Non-pigmented ciliary epithelial cell (primary cell): ENCODE data around the gene OPRL1.

Experiments
- DNase-seq: peaks from one replicate; pipeline ENCODE4 v3.0.0-alpha.2; 2010; ENCODE audit warnings: low read depth

The OPRL1 gene

DNA sequence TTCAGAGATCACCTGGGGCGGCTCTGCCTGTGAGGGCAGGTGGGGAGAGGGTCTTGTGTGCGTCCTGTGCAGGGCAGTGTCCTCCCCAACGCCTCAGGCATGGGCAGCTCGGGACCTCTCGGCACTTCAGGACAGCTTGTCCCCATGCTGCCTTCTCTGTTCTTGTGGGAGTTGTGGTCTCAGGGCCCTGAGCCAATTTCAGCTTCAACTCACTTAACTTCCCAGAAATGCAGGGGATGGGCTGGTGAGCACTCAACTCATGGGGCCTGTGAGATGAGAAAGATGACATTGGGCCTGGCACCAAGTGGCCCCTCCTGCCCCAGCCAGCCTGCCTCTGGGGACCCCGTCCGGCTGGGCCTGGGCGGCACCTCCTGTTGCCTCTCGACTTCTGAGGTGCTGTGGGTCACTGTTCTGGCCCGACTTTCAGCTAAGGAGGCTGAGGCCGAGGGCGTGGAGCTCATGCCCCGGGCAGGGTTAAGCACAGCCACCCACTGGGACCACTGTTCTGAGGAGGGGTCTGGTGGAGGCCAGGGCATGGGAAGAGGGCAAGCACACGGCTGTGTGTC, 7.3 kb upstream of the OPRL1 start:
- no peak for DNase-seq

DNA sequence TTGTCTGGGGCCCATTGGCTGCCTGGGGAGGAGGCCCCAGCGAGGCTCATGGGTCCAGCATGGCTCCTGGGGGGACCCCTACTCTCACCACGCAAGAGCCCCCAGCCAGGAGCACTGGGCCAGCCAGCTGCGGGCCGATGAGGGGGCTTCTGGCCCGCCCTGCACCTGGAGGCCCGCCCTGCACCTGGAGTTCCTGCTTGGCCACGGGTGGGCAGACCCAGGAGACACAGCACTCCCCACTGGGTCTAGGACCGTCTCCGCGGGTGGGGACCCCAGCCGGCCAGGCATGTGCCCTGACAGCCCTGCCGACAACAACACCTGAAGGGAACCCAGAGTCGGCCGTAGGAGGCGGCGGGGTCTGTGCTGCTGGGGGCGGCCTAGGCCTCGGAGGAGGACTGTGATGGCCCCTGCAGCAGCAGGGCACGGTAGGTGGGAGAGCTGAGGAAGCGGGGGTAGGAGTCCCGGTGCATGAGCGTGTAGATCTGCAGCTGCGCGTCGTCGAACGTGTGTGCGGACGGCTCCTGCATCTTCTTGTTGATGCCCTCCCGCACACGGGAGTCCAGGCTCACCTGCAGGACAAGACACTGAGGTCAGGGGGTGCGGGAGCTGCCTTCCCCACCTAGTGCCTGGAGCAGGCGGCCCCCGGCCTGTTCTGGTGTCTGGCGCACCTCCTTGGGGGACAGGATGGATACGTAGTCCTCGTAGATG, 6.3 kb upstream of the OPRL1 start:
- no peak for DNase-seq

DNA sequence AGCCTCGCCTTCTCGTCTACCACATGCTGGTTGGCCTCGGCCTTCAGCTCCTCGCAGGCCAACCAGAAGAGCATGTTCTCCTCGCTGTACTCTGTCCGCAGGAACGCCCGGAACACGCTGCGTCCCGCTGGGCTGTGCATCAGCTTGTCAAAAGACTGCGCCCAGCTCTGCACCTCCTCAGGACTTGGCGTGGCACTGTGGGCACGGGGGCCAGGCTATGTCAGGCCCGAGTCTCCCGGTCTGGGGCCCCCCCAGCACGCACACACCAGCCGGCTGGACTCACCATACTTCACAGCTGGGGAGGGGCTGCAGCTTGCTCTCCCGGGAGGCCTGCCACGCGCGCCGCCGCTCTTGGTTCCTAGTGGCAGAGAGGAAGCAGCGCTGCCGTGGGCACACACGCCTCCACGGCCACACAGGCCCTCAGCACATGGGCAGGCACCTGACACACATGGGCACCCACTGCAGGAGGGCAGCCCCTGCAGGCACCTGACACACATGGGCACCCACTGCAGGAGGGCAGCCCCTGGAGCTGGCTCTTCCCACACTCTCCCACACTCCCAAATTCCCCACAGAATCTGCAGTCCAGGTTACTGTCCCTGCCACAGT, 5.6 kb upstream of the OPRL1 start:
- DNase-seq = no peak

DNA sequence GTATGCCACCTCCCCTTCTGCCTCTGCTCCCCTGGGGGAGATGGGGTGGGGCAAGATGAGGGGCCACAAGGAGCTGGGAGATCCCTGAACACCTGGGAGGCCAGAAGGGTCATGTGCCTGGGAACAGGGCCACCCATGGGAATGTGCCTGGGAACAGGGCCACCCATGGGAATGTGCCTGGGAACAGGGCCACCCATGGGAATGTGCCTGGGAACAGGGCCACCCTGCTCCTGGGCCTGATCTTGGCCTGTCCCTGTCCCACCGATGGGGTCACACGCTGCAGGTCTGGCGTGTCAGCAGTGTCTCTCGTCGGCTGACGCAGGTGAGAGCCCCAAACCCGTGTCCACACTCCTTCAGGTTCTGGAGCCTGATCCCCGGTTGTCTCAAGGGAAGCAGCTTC, 4.9 kb upstream of the OPRL1 start:
- DNase-seq = no peak

DNA sequence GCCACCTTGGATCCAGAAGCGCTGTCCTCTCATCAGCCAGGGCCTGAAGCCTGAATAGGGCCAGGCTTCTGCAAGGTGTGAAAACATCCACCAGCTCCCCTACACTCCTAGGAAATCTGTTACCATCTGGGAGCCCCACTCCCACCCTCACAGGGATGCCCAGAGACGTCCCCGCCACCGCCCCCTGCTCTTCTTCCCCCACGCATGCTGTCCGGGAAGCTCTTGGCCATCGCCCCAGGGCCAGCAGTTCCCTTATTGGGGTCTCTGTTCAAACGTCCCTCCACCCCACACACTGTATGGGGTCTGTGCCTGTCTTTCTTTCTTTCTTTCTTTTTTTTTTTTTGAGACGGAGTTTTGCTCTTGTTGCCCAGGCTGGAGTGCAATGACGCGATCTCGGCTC, 4.3 kb upstream of the OPRL1 start:
- no peak for DNase-seq

DNA sequence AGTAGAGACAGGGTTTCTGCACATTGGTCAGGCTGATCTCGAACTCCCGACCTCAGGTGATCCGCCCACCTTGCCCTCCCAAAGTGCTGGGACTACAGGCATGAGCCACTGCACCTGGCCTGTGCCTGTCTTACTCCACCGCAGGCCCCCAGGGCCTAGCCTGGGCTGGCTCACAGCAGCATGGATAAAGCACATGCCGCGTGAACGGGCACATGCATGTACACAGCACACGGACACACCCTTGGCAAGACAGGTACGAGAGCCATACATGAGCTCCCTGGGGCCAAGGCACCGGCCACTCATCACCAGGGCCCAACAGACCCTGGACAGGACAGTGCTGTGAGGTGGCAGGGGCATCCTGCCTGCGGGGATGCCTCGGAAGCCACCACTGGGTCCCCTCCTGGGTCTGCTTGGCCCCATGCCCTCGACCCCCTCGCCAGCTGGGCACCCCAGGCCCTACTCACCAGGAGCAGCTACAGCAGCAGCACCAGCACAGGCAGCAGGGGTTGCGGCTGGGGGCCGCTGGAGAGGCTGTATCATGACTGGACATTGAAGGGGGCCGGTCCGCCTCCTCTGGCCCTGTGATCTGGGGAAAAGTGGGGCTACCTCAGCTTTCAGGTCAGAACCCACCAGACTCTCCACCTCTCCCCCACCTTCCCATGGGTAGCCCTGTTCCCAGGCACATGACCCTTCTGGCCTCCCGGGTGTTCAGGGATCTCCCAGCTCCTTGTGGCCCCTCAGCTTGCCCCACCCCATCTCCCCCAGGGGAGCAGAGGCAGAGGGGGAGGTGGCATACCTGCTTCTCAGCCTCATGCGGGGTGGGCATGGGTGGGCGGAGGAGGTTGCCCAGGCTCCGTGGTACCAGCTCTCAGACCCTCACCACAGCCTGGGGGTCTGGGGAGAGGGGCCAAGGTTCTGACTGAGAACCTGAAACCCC, 3.6 kb upstream of the OPRL1 start:
- no peak for DNase-seq

DNA sequence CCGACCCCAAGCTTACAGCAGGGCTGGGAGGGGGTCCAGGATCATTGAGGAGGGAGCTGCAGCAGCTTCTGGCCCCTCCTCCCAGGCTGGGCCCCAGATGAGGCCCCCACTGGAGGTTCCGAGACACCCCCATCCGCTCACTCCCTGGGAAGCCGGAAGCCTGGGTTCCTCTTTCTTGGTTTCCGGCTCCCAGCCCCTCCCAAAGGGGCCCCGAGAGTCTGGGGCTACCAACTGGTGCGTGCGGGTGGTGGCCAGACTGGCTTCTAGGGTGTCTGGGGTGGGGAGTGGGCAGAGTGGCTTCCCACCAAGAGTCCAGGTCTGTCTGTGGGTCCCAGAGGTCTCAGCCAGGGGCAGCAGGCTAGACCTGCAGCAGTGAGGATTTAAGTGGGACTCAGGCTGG, 2.8 kb upstream of the OPRL1 start:
- no peak for DNase-seq

DNA sequence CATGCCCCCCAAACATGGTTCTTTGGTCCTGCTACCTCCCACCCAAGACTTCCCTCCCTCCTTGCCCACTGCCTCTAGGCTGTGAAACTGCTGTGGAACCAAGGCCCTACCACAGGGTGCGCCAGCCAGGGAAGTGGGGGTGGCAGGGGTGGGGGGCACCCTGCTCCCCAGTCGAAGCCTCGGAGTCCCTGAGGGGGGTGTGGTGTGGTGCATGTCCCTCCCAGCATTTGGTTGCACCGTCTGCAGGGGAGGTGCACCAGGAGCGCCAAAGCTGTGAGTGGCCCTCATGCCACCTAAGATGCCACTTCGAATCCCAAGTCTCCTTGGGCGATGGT, 2.4 kb upstream of the OPRL1 start:
- DNase-seq = no peak

DNA sequence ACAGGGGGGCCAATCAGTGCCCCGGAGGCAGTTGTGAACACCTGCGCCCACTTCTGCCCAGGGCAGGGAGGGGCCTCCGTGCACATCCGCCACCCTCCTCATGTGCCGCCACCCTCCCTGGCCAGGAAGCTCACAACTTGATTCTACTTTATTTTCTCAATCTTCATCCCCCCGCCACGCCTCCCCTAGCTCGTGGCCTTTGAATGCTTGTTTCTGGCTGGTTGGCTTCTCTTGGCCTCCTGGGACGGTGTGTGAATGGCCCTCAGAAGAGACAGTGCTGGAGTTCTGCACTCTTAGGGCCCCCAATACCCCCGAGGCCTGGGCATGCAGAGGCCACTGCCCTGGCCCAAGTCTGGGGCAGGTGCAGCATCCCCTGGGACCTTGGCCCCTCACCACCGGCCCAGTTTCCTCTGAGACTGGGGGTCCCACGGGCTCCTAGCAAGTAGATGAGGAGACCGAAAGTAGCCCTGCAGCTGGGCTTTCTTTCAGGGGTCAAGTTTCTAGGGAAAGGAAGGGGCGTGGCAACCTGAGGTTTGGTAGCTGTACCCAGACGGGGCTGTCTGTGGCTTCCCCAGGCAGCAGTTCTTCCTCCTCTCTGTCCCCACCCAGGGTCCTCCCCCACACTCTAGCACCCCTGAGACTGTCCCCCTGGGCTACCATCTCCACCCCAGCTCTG, 1.9 kb upstream of the OPRL1 start:
- DNase-seq = no peak

DNA sequence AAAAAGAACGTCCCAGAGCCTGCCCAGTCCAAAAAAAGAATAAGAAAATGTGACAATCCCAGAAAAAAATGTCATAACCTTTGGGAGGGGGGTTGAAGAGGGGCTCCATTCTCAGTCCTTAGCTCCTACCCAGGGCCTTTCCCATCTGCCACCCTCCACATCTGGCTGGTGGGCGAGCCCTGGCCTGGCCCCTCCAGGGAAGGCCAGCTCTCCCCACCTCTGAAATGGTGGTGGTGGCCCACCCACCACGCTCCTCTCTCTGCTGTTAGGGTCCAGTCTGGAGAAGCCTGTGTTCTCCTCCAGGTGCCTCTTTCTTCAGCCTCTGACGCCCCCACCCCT, 979 bp upstream of the OPRL1 start:
- no peak for DNase-seq

DNA sequence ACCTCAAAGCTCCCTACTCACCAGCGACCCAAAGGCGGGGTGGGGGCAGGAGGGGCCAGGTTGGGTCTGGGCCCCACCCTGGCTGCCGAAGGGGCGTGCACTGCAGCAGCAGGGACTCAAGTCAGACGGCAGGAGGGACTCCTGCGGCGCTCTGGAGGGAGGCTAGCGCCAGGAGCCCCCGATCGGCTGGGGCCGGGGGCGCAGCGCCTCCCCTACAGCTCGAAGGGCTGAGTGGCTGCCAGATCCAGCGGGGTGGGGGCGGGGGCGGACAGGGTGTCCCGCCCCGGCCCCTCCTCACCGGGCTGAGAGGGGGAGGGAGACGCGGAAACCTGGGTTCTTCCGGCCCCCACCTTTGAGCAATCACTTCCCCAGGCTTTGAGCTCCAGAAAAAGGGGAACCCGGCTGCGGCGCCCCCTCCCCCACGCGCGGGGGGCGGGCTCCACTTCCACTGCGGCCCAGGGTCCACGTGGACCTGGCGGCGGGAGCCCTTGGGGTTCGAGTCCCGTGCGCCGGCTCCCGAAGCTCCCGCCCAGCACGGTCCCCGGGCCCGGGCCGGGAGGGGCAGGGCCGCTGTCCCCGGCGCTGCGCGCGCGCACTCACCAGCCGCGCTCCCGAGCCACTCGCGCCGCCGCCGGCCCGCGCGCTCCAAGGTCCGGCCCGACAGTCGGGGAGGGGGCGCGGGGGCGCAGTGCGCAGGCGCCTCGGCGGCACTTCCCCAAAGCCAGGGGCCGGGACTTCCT, 439 bp upstream of the OPRL1 start, which contains the start of gene RGS19:
RGS19 (minus strand) TSS at position 246 of the 740 bp plus-strand sequence. CDS start 2,632 bp downstream, outside the sequence.
- DNase-seq = no peak

DNA sequence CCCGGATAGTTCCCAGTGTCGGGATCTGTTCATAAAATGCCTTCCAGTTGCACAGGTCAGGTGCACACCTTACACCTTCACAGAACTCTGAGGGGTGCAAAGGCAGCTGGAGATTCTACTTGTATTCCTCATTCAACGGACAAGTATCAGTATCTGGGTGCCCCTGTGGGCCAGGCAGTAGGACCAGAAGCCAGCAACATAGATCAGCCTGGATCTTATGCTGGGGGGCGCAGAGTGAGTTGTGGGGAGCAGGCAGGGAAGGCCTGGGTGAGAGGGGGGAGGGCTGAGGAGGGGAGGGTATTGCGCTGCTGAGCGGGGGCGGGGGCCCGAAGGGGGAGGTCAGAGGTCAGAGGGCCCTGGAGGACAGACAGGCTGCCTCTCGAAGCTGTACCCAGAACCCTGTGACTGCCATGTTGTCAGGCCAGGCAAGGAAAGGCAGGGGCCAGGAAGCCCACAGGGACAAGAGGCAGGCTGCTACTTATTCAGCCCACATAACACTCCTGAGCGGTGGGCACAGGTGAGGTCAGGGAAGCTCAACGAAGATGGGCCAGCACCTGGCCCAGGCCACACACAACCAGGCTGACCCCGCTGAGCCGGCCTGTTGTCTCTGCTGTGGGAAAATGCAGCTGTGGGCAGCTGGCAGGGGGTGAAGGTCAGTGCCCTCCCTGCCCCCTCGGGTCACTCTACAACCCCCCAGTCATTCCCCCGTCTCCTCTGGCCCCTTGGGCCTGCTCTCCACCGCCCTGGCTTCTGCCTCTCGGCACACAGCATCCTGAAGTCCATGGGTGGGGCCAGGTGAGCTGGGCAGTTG, 1.1 kb downstream of the OPRL1 start:
- no peak for DNase-seq

DNA sequence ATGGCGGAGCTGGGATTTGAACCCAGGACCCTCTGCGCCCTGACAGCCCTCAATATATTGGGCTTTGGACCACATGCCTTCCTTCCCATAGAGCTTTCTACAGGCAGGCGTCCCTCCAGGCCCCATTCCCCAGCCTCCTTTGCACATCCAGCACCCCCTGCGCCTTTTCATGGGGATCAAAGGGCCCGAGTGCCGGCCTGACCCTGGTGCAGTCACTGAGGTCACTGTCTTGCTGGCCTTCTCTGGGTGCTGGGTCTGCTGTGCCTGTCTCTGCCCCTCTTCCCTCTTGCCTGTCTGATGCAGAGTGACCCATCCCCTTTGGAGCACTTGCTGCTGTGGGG, 1.7 kb downstream of the OPRL1 start:
- DNase-seq = no peak

DNA sequence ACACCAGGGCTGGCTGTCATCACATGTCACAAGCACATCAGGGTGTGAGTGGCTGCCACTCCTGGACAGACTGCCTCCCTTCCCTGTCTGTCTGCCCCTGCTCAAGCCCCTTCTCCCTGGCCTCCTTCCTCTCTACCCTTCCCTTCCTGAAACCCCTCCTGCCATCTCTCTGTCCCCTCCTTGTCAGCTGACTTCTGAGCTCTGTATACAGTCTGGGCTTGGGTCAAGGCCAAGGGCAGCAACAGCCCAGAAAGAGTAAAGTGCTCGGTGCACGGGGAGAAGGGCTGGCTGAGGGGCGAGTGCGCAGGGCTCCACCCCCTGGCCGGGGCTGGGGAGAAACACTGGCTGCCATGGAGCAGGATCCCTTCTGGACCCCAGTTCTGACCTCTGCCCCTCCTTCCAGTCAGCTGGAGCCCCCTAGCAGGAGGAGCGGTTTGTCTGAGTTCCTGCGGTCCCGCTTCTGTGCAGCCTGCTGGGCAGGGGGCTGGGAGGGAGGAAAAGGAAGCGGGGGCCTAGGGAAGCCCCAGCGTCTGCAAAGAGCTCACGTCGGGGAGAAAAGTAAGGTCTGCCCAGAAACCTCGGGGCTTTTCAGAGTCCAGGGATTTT, 2.3 kb downstream of the OPRL1 start:
- no peak for DNase-seq

DNA sequence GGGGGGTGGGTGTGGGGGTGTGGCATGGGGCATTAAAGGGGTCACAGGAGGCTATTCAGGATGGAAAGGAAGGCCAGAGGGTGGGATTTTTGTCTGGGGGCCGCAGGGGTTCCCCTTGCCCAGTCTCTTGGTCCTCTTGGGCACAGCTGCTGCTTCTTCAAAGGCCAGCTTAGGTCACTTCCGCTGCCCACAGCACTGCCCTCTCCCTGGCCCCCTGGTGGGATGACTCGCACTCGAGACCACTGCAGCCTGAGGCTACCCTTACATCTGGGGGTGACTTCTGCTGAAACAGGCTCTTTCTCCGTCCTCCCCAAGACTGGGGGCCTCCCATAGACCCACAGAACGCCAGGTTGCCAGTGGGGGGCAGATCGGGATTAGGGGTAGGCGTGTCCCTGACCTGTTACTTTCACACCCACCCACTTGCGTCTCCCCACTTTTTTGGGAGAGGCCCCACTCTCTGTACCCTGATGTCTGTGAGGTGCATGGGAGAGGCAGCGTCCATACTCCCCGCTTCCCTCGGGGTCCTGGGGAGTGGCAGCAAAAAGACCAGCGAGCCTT, 3.0 kb downstream of the OPRL1 start:
- DNase-seq = no peak

DNA sequence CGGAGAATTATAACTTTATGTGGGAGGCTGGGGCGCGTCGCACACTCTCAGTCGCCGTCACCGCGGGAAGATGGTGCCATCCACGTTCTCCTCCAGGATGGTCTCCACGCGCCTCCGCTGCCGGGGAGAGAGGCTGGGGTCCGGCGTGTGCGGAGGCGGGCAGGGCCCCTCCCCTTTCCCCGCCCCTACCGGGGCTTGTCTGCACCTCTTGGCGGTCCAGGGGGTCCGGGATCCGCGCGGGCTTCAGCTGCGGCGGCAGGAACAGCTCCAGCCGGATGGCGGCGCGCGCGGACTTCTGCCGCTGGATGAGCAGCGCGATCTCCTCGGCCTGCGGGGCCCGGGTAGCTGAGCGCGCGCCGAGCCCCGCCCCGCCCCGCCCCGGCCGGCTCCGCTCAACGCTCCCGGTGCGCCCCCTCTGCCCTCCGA, 3.5 kb downstream of the OPRL1 start:
- no peak for DNase-seq

DNA sequence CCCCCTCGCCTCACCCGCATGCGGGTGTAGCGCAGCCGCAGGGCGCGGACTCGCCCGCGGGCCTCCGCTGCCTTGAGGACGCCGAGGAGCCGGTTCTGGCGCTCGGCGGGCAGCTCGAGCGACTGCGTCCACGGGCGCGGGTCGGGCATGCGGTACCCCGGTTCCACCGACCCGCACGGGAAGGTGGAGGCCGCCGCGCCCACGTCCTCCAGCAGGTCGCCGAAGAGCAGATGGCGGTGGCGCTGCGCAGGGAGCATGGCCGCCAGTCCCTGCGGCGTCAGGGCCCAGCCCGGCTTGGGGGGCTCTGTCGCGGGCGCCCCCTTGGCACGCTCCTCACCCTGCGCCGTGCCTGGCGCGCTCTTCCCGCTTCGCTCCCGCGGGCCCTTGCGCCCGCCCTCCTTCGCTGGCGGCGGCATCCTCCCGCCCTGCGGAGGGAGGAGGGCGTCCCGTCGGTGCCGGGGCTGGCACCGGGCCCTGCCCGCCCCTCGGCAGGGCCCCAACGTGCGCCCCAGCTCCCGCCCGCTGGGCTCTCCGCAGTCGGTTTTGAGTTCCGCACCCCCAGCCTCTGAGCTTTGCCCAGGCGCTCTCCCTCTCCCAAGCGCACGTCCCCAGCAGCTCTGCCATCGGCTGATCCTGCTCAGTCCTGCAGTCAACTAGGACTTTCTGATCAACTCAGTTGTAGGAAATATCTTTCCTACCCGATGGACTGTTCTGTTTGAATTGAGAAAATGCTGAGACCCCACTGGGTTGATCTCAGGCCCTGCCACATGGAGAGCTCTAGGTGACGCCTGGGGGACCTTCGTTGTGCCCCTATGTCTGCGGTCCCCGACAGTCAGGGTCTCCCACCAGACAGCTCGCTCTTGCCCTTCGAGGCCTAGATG, 4.2 kb downstream of the OPRL1 start, which contains the start of gene LKAAEAR1:
LKAAEAR1 (minus strand) TSS at position 595 of the 881 bp plus-strand sequence; CDS start at position 416, 179 bp downstream.
- DNase-seq = no peak

DNA sequence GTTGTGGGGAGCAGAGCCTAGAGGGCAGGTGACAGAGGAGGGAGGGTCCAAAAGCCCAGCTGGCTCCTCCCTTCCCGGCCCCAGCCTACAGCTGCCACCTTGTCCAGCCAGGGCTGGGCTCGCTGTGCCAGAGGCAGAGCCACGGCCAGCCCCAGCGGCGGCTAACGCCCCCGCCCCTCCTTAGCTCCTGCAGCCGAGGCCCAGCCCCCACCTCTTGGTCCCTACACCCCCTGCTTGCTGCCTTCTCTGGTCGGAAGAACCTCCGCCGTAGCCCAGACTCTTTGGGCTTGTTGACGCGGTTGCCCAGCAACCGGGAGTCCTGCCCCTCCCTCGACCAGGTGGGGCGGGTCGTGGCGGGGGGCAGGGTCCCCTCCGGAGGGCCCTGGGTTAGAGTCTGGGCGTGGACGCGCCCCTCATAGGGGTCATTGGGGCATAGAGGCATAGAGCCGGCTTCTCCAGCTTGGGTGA, 4.8 kb downstream of the OPRL1 start:
- DNase-seq = no peak

DNA sequence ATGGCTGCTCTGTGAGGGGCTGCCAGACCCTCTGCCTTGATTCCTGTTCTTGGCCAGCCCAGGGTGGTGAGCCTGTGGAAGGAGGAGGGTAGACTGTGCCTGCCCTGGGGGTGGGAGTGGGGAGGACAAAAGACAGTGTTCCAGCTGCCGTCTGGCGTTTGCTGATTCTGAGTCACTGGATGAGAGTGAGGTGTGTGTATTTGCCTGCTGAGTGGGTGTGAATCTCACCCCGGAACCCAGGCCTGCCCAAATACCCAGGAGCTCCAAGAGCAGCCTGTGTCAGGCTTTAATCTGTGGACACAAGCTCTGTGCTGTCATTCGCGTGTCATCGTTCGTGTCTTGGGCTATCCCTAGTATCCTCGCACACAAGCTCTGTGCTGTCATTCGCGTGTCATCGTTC, 6.9 kb downstream of the OPRL1 start:
- no peak for DNase-seq
